ENCODE measurements around the gene LRIG1. TPM values are rescaled to one million over a fixed set of nuclear protein-coding genes. Genes with fewer than 3 reads are reported as not detected.

Gene LRIG1
- total and polyA plus RNA-seq, 9 of the 15 experiments (the other 6 are each of a cell fraction or from before 2014, with no cell fraction given): 0.05 to 0.38 (median 0.13) TPM; not detected in 3

GRCh38 chr3:66394753-66395249 lies 106.0 kb downstream of the LRIG1 start:
- no peak overlapping the region for H3K27ac ChIP-seq (ENCODE audit: extremely low read depth, low read depth, low read length)
- H4K20me1 ChIP-seq (replicated peaks; ENCODE audit: control insufficient read depth, insufficient read depth, low read length): no peaks in the 10 kb centered on the region
- peak in 2 of 4 experiments; percentile 20 to 43 for DNase-seq (ENCODE audit: extremely low read depth in 1 of 4, low spot score in 3 of 4)
- peaks cover 0 to 4% of the 10 kb centered on the region in 2 experiments; a peak in 1 of 5 replicates for H3K27me3 ChIP-seq (ENCODE audit: control insufficient read depth in 2 of 2, insufficient read depth in 2 of 2, low read length in 2 of 2)
- H3K9ac ChIP-seq (ENCODE audit: insufficient read depth in 1 of 2, low read depth in 2 of 2, low read length in 2 of 2): no peak overlapping the region
- WGBS (ENCODE audit: insufficient coverage, low coverage, missing lambda C conversion rate): 5% methylated on average over 8 of the region's 8 CpGs
- peaks cover 0 to 10% of the 10 kb centered on the region in 2 experiments; a peak in 3 of 5 replicates for H3K4me1 ChIP-seq (replicated peaks in 1 of 2; ENCODE audit: control insufficient read depth in 2 of 2, insufficient read depth in 2 of 2, low read length in 2 of 2)
- H2AFZ ChIP-seq (ENCODE audit: low read depth, low read length): 0 out of 2 replicates have a peak overlapping the region, but pooled peaks have one; percentile 21
- FAIRE-seq: no peak
- CTCF ChIA-PET (ENCODE audit: low intra/inter-chr PET ratio): no interaction called here
- H3K9me3 ChIP-seq (replicated peaks; ENCODE audit: control insufficient read depth, insufficient read depth, low read depth, low read length): no peaks in the 10 kb centered on the region
- no peaks in the 10 kb centered on the region for H3K36me3 ChIP-seq (ENCODE audit: control insufficient read depth, insufficient read depth, low read length)
- in situ Hi-C loops (cut with MboI): no loop called here
- H3K9me1 ChIP-seq (ENCODE audit: control insufficient read depth, insufficient read depth, low read length): no peaks in the 10 kb centered on the region
- H3K79me2 ChIP-seq (ENCODE audit: control insufficient read depth, insufficient read depth, low read length): no peaks in the 10 kb centered on the region
- H3K4me3 ChIP-seq: no peak overlapping the region
- intact Hi-C loops (cut with micrococcal nuclease): no loop called here
- TF ChIP-seq MECOM (CRISPR knock-in tag; IDR thresholded peaks at IDR 0.05) (peak; percentile 50; the same call in 1 of the 2 replicates), DPF2 (IDR thresholded peaks at IDR 0.05) (peak; percentile 52; the same call in 1 of the 2 replicates), ZFP36 (IDR thresholded peaks at IDR 0.05; ENCODE audit: low read depth, low read length, partially characterized antibody) (no peak), CXXC5 (CRISPR knock-in tag; IDR thresholded peaks at IDR 0.05) (peak; percentile 30), TEAD4 (IDR thresholded peaks at IDR 0.05; ENCODE audit: low read length) (peak; percentile 66; the same call in 1 of the 2 replicates), TEAD4 (CRISPR knock-in tag; IDR thresholded peaks at IDR 0.05; ENCODE audit: borderline replicate concordance) (no peak), CTBP1 (IDR thresholded peaks at IDR 0.05; ENCODE audit: borderline replicate concordance) (peak; percentile 62; the same call in 1 of the 2 replicates), SREBF1 (IDR thresholded peaks at IDR 0.05; ENCODE audit: borderline replicate concordance, low read depth, low read length) (no peak), ARID1B (IDR thresholded peaks at IDR 0.05) (peak; percentile 69), EHMT2 (IDR thresholded peaks at IDR 0.05) (peak; percentile 81), JUN (IDR thresholded peaks at IDR 0.05; ENCODE audit: borderline replicate concordance, low read depth, low read length) (0 out of 2 replicates have a peak, but pooled peaks have one; percentile 20), JUN (CRISPR knock-in tag; IDR thresholded peaks at IDR 0.05; ENCODE audit: borderline replicate concordance) (no peak), RCOR1 (IDR thresholded peaks at IDR 0.05; ENCODE audit: borderline replicate concordance in 1 of 2, low read depth in 2 of 2, low read length in 2 of 2) (peak in 1 of 2 experiments; percentile 58; a peak in 1 of 4 replicates), FOXM1 (IDR thresholded peaks at IDR 0.05; ENCODE audit: low read depth) (no peak), FOXM1 (CRISPR knock-in tag; IDR thresholded peaks at IDR 0.05; ENCODE audit: low read depth) (no peak), BDP1 (IDR thresholded peaks at IDR 0.05; ENCODE audit: insufficient read depth, insufficient read length) (no peak), SMARCA4 (IDR thresholded peaks at IDR 0.05) (peak; percentile 64), SMARCE1 (IDR thresholded peaks at IDR 0.05) (0 out of 2 replicates have a peak, but pooled peaks have one; percentile 19), JUND (IDR thresholded peaks at IDR 0.05; ENCODE audit: borderline replicate concordance, low read depth, low read length) (peak; percentile 86), JUND (tag; IDR thresholded peaks at IDR 0.05; ENCODE audit: borderline replicate concordance, low read depth, low read length) (peak; percentile 82; the same call in 2 of the 3 replicates), TEAD1 (CRISPR knock-in tag; IDR thresholded peaks at IDR 0.05) (0 out of 4 replicates have a peak, but pooled peaks of 1 of the 2 experiments have one; percentile 46), FOSL1 (tag; conservative IDR thresholded peaks at IDR 0.05) (peak; percentile 93)
- no TSS peak for BruUV-seq (replicated peaks)
- peak; percentile 50 for ATAC-seq
- POLR2A ChIA-PET: interaction anchor here (0.6 to 1.0 kb wide), 3 partner anchors 9 to 29 kb away, joined by 4 to 5 read pairs (median 4); no protein-coding TSS in a partner anchor
- H3K4me2 ChIP-seq (ENCODE audit: insufficient read depth, low read length): no peak overlapping the region; the same call in 1 of the 2 replicates
